Mononuclear cell (primary cell): ENCODE measurements around the gene AOC1. TPM values are rescaled to one million over a fixed set of nuclear protein-coding genes. Genes with fewer than 3 reads are reported as not detected.

Experiments used
- H3K27me3 ChIP-seq: 2 replicates; pipeline ENCODE4 v1.6.0; 2011; ENCODE audit warnings: low read length, control low read depth; ENCODE audit not compliant: insufficient read depth
- H3K4me1 ChIP-seq: 2 replicates; pipeline ENCODE4 v1.5.1; 2011; ENCODE audit warnings: mild to moderate bottlenecking, low read length, control low read depth; ENCODE audit not compliant: insufficient read depth
- H3K4me3 ChIP-seq: 2 replicates; pipeline ENCODE4 v1.5.1; 2011; ENCODE audit warnings: mild to moderate bottlenecking, low read length, moderate library complexity
- H3K9me3 ChIP-seq: 2 replicates; pipeline ENCODE4 v1.5.1; 2011; ENCODE audit warnings: low read depth, mild to moderate bottlenecking, control low read depth, low read length
- total RNA-seq: library from RNA; depleted of rRNA; stranded (reverse); fragments of >200 nt; gene quantifications from one replicate; pipeline ENCODE4 v1.2.3, GENCODE V29; 2012

The AOC1 gene
- total RNA-seq, 1 donor, result 0.10 TPM

DNA sequence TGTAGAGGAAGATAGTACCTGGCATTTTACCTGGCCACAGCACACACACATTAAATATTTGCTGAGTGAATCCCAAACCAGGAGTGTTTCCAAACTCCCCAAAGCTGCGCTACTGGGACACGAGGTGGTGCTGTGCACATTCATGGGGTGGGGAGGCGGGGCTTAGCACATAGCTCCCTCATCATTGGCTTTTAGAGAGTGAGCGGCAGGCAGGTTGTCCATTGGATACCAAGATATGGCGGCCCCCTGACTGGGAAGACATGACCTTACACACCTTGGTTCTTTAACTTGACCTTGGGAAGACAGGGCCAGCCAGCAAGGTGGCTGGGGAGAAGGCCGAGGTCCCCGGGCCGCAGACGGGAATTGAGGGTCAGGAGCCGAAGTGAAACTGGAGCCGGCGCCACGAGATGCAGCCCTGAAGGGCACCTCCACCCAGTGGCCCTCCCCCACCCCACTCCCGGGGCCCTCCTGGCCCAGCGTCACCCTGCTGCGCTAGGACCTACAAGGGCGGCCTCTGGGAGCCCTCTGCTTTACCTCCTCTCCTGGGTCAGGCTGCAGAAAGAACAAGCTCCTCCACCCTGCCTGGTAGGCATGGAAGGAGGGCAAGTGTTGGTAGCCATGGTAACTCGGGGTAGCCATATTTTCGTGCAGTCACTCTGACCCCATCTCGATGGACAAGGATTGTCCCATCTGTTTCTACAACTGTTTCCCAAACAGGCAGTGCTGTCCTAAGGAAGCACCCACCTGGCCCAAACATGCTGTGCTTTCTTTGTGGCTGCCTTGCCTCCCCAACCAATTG is 27.7 kb upstream of the AOC1 start:
- peaks cover 3% of the 10 kb centered on the region for H3K27me3 ChIP-seq
- no peaks in the 10 kb centered on the region for H3K4me1 ChIP-seq
- H3K4me3 ChIP-seq, result no peak overlapping the region
- no peaks in the 10 kb centered on the region for H3K9me3 ChIP-seq

DNA sequence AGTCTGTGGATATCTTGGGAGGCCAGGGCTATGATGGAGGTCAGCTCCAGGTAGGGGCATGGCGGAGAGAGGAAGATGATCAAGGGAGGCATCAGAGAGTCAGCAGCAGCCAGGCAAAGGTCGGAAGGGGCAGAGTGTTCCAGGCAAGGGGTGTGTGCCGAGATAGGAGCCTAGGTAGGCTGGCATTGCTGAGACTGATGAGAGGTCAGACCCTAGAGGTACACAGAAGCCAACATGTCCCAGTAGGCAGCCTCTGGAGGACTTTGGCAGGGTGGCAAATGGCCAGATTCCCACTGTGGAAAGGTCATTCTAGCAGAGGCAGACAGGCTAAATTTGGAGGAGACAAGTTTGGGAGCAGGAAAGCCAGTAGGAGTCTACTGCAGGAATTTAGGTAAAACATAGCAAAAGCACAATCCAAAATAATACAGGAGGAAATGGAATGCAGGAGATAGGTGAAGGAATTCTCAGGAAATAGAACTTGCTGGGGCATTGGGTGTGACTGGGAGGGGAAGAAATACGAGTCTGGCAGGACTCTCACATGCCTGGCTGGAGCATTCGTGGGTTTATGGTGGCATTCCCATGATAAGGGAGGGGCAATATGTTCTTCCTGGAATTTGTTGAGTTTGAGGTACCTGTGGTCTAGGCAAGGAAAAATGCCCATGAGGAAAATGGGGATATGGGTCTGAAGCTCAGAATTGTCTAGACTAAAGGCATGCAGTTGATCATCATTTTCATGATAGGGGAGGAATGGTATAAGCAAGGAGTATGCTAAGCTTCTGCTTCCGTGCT is 26.1 kb upstream of the AOC1 start:
- no peaks in the 10 kb centered on the region for H3K4me1 ChIP-seq
- peaks cover 3% of the 10 kb centered on the region for H3K27me3 ChIP-seq
- H3K4me3 ChIP-seq, result no peak overlapping the region
- no peaks in the 10 kb centered on the region for H3K9me3 ChIP-seq

DNA sequence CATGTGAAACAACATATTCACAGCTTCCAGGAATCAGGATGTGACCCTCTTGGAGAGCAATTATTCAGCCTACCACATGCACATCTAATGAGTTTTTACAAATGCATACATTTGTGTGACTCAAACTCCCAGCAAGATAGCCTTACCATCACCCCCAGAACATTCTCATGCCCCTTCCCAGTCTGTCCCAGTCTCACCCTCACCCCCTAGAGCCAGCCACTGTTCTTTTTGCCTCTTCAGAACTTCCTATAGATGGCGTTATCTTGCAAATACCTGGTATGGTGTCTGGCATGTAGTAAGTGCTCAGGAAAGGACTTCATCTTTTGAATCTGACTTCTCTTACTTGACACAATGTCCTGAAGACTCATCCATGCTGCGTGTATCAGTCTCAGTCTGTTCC is 23.9 kb upstream of the AOC1 start:
- Histone ChIP-seq H3K4me1 (no peaks in the 10 kb centered on the region), H3K27me3 (peaks cover 8% of the 10 kb centered on the region), H3K4me3 (no peak overlapping the region), H3K9me3 (no peaks in the 10 kb centered on the region)

GRCh38 chr7:150829426-150829825 is 22.9 kb upstream of the AOC1 start:
- H3K4me3 ChIP-seq, result no peak overlapping the region
- H3K9me3 ChIP-seq, result no peaks in the 10 kb centered on the region
- H3K4me1 ChIP-seq, result no peaks in the 10 kb centered on the region

DNA sequence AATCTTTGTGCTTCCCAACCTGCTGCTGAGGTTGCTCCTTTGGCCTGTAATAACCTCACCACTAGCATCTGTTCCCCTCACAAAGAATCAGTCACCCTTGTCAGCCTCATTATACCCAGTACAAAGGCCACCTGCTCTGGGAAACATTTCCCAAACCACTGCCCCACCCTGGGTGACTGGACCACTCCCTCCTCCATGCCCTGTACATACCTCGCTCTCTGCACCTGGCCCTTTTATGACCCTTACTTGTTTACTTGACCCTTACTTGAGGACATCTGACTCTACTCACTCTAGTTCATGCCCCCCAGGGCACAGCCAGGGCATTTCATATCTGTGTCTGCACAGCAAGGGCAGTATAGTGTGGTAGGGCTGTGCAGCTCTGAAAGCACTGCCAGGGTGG is 21.4 kb upstream of the AOC1 start:
- H3K9me3 ChIP-seq, result no peaks in the 10 kb centered on the region
- H3K27me3 ChIP-seq, result peaks cover 8% of the 10 kb centered on the region
- no peak overlapping the region for H3K4me3 ChIP-seq
- H3K4me1 ChIP-seq, result no peaks in the 10 kb centered on the region

More at GRCh38 chr7:150829426-150829825, 22.9 kb upstream of the AOC1 start:
- peaks cover 8% of the 10 kb centered on the region for H3K27me3 ChIP-seq

DNA sequence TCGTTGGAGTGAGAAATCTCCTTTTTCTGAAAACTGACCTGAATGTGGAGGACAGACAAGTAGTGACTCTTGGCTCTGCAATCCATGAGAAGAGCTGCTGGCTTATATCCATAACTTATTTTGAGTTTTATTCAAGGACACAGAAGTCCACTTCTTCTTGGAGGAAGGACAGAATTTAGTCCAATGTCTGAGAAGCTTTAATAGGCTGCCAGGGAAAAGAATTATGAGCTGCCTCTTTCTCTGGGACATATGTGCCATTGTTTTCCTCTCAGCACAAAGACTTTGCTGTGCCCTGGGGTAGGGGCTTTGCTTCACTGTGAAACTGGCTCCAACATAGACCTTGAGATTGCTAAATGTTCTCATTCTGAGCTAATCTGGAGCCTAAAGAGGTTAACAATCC is 20.5 kb upstream of the AOC1 start:
- Histone ChIP-seq H3K4me1 (no peaks in the 10 kb centered on the region), H3K27me3 (peaks cover 6% of the 10 kb centered on the region), H3K4me3 (no peak overlapping the region)

DNA sequence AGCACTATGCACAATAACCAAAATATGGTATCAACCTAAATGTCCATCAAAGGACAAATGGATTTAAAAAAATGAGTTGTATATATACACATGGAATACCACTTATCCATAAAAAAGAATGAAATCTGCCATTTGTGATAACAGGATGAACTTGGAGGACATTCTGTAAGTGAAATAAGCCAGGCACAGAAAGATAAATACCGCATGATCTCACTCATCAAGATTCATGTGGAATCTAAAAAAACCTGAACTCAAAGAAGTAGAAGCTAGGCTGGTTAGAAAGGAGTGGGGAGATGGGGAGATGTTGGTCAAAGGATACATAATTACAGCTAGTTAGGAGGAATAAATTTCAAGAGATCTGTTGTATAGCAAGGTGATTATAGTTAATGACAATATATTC is 17.3 kb upstream of the AOC1 start:
- Histone ChIP-seq H3K4me3 (no peak overlapping the region), H3K9me3 (no peaks in the 10 kb centered on the region), H3K27me3 (peaks cover 6% of the 10 kb centered on the region), H3K4me1 (no peaks in the 10 kb centered on the region)

More for the DNA sequence above, 20.5 kb upstream of the AOC1 start:
- H3K9me3 ChIP-seq, result no peaks in the 10 kb centered on the region

- Histone ChIP-seq H3K4me1 (no peaks in the 10 kb centered on the region), H3K27me3 (peaks cover 6% of the 10 kb centered on the region), H3K4me3 (no peak overlapping the region), H3K9me3 (no peaks in the 10 kb centered on the region)
Observed at GRCh38 chr7:150835702-150836280, 16.5 kb upstream of the AOC1 start.

- Histone ChIP-seq H3K9me3 (no peaks in the 10 kb centered on the region), H3K27me3 (no peaks in the 10 kb centered on the region), H3K4me1 (no peaks in the 10 kb centered on the region), H3K4me3 (no peak overlapping the region)
Observed at GRCh38 chr7:150838965-150839650, 13.2 kb upstream of the AOC1 start.

DNA sequence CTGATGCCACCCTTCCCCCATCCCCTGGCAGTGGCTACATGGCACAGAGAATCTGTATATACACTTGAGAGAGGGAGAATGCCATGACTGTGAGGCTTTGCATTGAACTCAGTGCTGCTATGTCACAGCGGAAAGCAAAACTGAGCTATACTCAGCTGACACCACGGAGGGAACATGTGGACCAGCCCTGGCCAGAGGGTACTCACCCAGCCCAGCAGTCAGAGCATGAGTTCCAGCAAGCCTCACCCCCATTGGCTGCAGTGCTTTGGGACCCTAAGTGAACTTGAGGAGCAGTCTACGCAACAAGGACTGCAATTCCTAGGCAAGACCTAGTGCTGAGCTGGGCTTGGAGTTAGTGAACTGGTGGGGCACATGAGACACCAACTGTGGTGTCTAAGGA is 10.3 kb upstream of the AOC1 start:
- Histone ChIP-seq H3K9me3 (no peaks in the 10 kb centered on the region), H3K27me3 (no peaks in the 10 kb centered on the region), H3K4me1 (no peaks in the 10 kb centered on the region), H3K4me3 (no peak overlapping the region)

GRCh38 chr7:150842716-150843115 is 9.6 kb upstream of the AOC1 start:
- no peaks in the 10 kb centered on the region for H3K4me1 ChIP-seq
- no peak overlapping the region for H3K4me3 ChIP-seq
- no peaks in the 10 kb centered on the region for H3K9me3 ChIP-seq
- H3K27me3 ChIP-seq, result no peaks in the 10 kb centered on the region

DNA sequence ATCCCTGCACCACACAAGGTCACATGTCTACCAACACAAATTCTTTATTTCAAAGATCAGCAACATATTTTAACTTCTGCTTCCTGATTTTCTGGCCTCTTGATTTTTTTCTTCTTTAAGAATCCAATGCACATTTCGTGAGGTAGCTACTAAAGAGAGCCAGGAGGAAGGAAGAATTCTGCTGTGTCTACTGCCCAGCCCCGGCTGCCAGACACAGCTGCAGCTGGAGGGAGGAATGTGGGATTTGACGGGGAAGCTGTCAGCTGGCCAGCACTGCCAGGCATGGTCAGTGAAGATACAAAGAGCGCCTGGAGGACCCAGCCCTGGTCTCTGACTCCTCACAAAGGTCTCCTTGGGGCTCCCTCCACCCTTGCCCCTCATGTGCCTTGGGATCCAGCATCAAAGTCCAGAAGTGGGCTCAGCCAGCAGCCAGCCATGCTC is 6.9 kb upstream of the AOC1 start:
- no peaks in the 10 kb centered on the region for H3K9me3 ChIP-seq
- peaks cover under 1% of the 10 kb centered on the region for H3K27me3 ChIP-seq
- no peak overlapping the region for H3K4me3 ChIP-seq
- no peaks in the 10 kb centered on the region for H3K4me1 ChIP-seq

GRCh38 chr7:150846291-150847115 is 5.8 kb upstream of the AOC1 start:
- Histone ChIP-seq H3K27me3 (peaks cover 3% of the 10 kb centered on the region), H3K4me3 (no peak overlapping the region), H3K4me1 (no peaks in the 10 kb centered on the region), H3K9me3 (no peaks in the 10 kb centered on the region)

- Histone ChIP-seq H3K27me3 (peaks cover 3% of the 10 kb centered on the region), H3K4me1 (no peaks in the 10 kb centered on the region), H3K4me3 (no peak overlapping the region), H3K9me3 (no peaks in the 10 kb centered on the region)
Observed at GRCh38 chr7:150847536-150847935, 4.8 kb upstream of the AOC1 start.
